ENCODE data around the gene LIPC. TPM values are rescaled to one million over a fixed set of nuclear protein-coding genes. Genes with fewer than 3 reads are reported as not detected.

The LIPC gene
- total and polyA plus RNA-seq, 2 experiments from 2014 or later = 0.43 to 0.63 TPM

GRCh38 chr15:58583171-58583908 is 151.5 kb downstream of the LIPC start:
- H3K79me2 ChIP-seq (ENCODE audit: insufficient read depth) = no peaks in the 10 kb centered on the region
- no peak overlapping the region for H3K27ac ChIP-seq
- no peak for DNase-seq
- no peaks in the 10 kb centered on the region for H4K20me1 ChIP-seq (ENCODE audit: insufficient read depth)
- no peak overlapping the region for H3K4me2 ChIP-seq (ENCODE audit: unreplicated experiment)
- H3F3A ChIP-seq (ENCODE audit: insufficient read depth) = peaks cover 4% of the 10 kb centered on the region; the same call in 1 of the 2 replicates
- H3K4me1 ChIP-seq (ENCODE audit: insufficient read depth) = no peaks in the 10 kb centered on the region
- H3K36me3 ChIP-seq (ENCODE audit: low read depth) = no peaks in the 10 kb centered on the region
- H3K9me2 ChIP-seq (ENCODE audit: insufficient read depth) = no peaks in the 10 kb centered on the region
- H3K4me3 ChIP-seq = no peak overlapping the region
- no peaks in the 10 kb centered on the region for H3K27me3 ChIP-seq (replicated peaks; ENCODE audit: insufficient read depth)
- in situ Hi-C loops (cut with MboI) = no loop called here
- TF ChIP-seq EZH2phosphoT487 (IDR thresholded peaks at IDR 0.05; ENCODE audit: insufficient read depth, low read depth) = no peak
- TF ChIP-seq EZH2 (IDR thresholded peaks at IDR 0.05; ENCODE audit: insufficient read depth, poor library complexity, severe bottlenecking) = no peak
- no peak overlapping the region for H3K9ac ChIP-seq
- H3K9me3 ChIP-seq (ENCODE audit: low read depth) = peaks cover 4% of the 10 kb centered on the region
- no peak overlapping the region for H2AFZ ChIP-seq
- 72 to 80% methylated on average over 3 of the region's 3 CpGs for WGBS, 2 experiments (ENCODE audit: low coverage in 1 of 2, low lambda C conversion rate in 2 of 2, missing lambda C conversion rate in 2 of 2)

GRCh38 chr15:58584789-58585461 is 153.1 kb downstream of the LIPC start:
- H3K9ac ChIP-seq = no peak overlapping the region
- no peaks in the 10 kb centered on the region for H3K36me3 ChIP-seq (ENCODE audit: low read depth)
- TF ChIP-seq EZH2 (IDR thresholded peaks at IDR 0.05; ENCODE audit: insufficient read depth, poor library complexity, severe bottlenecking) (no peak), EZH2phosphoT487 (IDR thresholded peaks at IDR 0.05; ENCODE audit: insufficient read depth, low read depth) (no peak)
- DNase-seq = no peak
- no peak overlapping the region for H2AFZ ChIP-seq
- H3K27me3 ChIP-seq (replicated peaks; ENCODE audit: insufficient read depth) = no peaks in the 10 kb centered on the region
- no peak overlapping the region for H3K4me3 ChIP-seq
- H3K4me1 ChIP-seq (ENCODE audit: insufficient read depth) = no peaks in the 10 kb centered on the region
- H3K9me2 ChIP-seq (ENCODE audit: insufficient read depth) = no peaks in the 10 kb centered on the region
- no peaks in the 10 kb centered on the region for H4K20me1 ChIP-seq (ENCODE audit: insufficient read depth)
- H3K79me2 ChIP-seq (ENCODE audit: insufficient read depth) = no peaks in the 10 kb centered on the region
- H3F3A ChIP-seq (ENCODE audit: insufficient read depth) = peaks cover 4% of the 10 kb centered on the region; the same call in 1 of the 2 replicates
- in situ Hi-C loops (cut with MboI) = no loop called here
- no peak overlapping the region for H3K27ac ChIP-seq
- H3K4me2 ChIP-seq (ENCODE audit: unreplicated experiment) = no peak overlapping the region
- WGBS, 2 experiments (ENCODE audit: low coverage in 1 of 2, low lambda C conversion rate in 2 of 2, missing lambda C conversion rate in 2 of 2) = 87 to 89% methylated on average over 6 of the region's 6 CpGs
- H3K9me3 ChIP-seq (ENCODE audit: low read depth) = peaks cover 4% of the 10 kb centered on the region

- no peak overlapping the region for H3K9ac ChIP-seq
These were observed 154.1 kb downstream of the LIPC start for GRCh38 chr15:58585693-58586443.

GRCh38 chr15:58587486-58587885 is 155.7 kb downstream of the LIPC start:
- H4K20me1 ChIP-seq (ENCODE audit: insufficient read depth) = no peaks in the 10 kb centered on the region
- no peaks in the 10 kb centered on the region for H3K4me1 ChIP-seq (ENCODE audit: insufficient read depth)
- DNase-seq = no peak
- peaks cover 4% of the 10 kb centered on the region for H3K9me3 ChIP-seq (ENCODE audit: low read depth)
- H3K36me3 ChIP-seq (ENCODE audit: low read depth) = peaks cover 8% of the 10 kb centered on the region; the same call in 1 of the 2 replicates
- no peaks in the 10 kb centered on the region for H3K9me2 ChIP-seq (ENCODE audit: insufficient read depth)
- in situ Hi-C loops (cut with MboI) = no loop called here
- peaks cover 4% of the 10 kb centered on the region; the same call in 1 of the 2 replicates for H3F3A ChIP-seq (ENCODE audit: insufficient read depth)
- TF ChIP-seq EZH2 (IDR thresholded peaks at IDR 0.05; ENCODE audit: insufficient read depth, poor library complexity, severe bottlenecking) = no peak
- TF ChIP-seq EZH2phosphoT487 (IDR thresholded peaks at IDR 0.05; ENCODE audit: insufficient read depth, low read depth) = no peak
- no peak overlapping the region for H3K4me3 ChIP-seq
- H3K79me2 ChIP-seq (ENCODE audit: insufficient read depth) = no peaks in the 10 kb centered on the region
- H3K4me2 ChIP-seq (ENCODE audit: unreplicated experiment) = no peak overlapping the region
- H3K9ac ChIP-seq = no peak overlapping the region
- H3K27ac ChIP-seq = no peak overlapping the region
- 98% methylated on average over 4 of the region's 4 CpGs for WGBS, 2 experiments (ENCODE audit: low coverage in 1 of 2, low lambda C conversion rate in 2 of 2, missing lambda C conversion rate in 2 of 2)
- no peaks in the 10 kb centered on the region for H3K27me3 ChIP-seq (replicated peaks; ENCODE audit: insufficient read depth)
- H2AFZ ChIP-seq = no peak overlapping the region

More at GRCh38 chr15:58585693-58586443, 154.1 kb downstream of the LIPC start:
- 68 to 71% methylated on average over 5 of the region's 5 CpGs for WGBS, 2 experiments (ENCODE audit: low coverage in 1 of 2, low lambda C conversion rate in 2 of 2, missing lambda C conversion rate in 2 of 2)
- H3F3A ChIP-seq (ENCODE audit: insufficient read depth) = peaks cover 4% of the 10 kb centered on the region; the same call in 1 of the 2 replicates
- H3K79me2 ChIP-seq (ENCODE audit: insufficient read depth) = no peaks in the 10 kb centered on the region
- in situ Hi-C loops (cut with MboI) = no loop called here
- peaks cover 4% of the 10 kb centered on the region for H3K9me3 ChIP-seq (ENCODE audit: low read depth)
- no peak overlapping the region for H3K4me2 ChIP-seq (ENCODE audit: unreplicated experiment)
- H3K9me2 ChIP-seq (ENCODE audit: insufficient read depth) = no peaks in the 10 kb centered on the region
- no peaks in the 10 kb centered on the region for H4K20me1 ChIP-seq (ENCODE audit: insufficient read depth)
- TF ChIP-seq EZH2phosphoT487 (IDR thresholded peaks at IDR 0.05; ENCODE audit: insufficient read depth, low read depth) (no peak), EZH2 (IDR thresholded peaks at IDR 0.05; ENCODE audit: insufficient read depth, poor library complexity, severe bottlenecking) (no peak)
- no peak overlapping the region for H3K4me3 ChIP-seq
- H3K36me3 ChIP-seq (ENCODE audit: low read depth) = no peaks in the 10 kb centered on the region
- H3K27ac ChIP-seq = no peak overlapping the region
- no peaks in the 10 kb centered on the region for H3K27me3 ChIP-seq (replicated peaks; ENCODE audit: insufficient read depth)
- DNase-seq = no peak
- no peak overlapping the region for H2AFZ ChIP-seq
- no peaks in the 10 kb centered on the region for H3K4me1 ChIP-seq (ENCODE audit: insufficient read depth)

All from GM23248 (cell line).